Naive thymus-derived CD4-positive, alpha-beta T cell (primary cell): ENCODE results near the gene RERE. TPM values are rescaled to one million over a fixed set of nuclear protein-coding genes. Genes with fewer than 3 reads are reported as not detected.
"Not testable (repeated sequence)": the region's sequence is repeated elsewhere in the genome, so short reads cannot be mapped to it uniquely, and the experiment has no call there.

Source experiments
- ATAC-seq: fragments of 150-1000 bp; cut with Tn5 transposase; 2 replicates; pipeline ENCODE4 v1.10.0; 2021; ENCODE audit warnings: mild to moderate bottlenecking, moderate library complexity
- CTCF ChIA-PET: fragments of 350-600 bp; sonication (Branson Sonifier 250); formaldehyde crosslinking; loops from one replicate; lab custom pipeline; 2021; ENCODE audit warnings: antibody characterized with exemption; lab: Charles Lee
- POLR2A ChIA-PET: fragments of 350-600 bp; sonication (Branson Sonifier 250); formaldehyde crosslinking; loops from one replicate; lab custom pipeline; 2021; ENCODE audit warnings: antibody characterized with exemption, inconsistent platforms; lab: Charles Lee
- DNase-seq, 9 donors: peaks; one replicate each; pipeline versions ENCODE4 v3.0.0 to v3.0.0-alpha.2; 2020 to 2022; ENCODE audit warnings: mixed read lengths in 1 of 9
- H3K27ac ChIP-seq: one replicate; pipeline ENCODE4 v1.7.0; 2013; ENCODE audit warnings: mild to moderate bottlenecking, low read depth, low read length, moderate library complexity
- H3K27me3 ChIP-seq, 2 donors: one replicate each; pipeline ENCODE4 v1.7.0; 2013; ENCODE audit warnings: low read length in 2 of 2, mild to moderate bottlenecking in 2 of 2, moderate library complexity in 2 of 2; ENCODE audit not compliant: control insufficient read depth in 2 of 2, insufficient read depth in 2 of 2
- H3K36me3 ChIP-seq, 3 experiments: 1 replicate in 2 of 3; 2 replicates in 1 of 3; pipeline ENCODE4 v1.7.0; 2013; ENCODE audit warnings: low read length in 3 of 3, mild to moderate bottlenecking in 3 of 3, moderate library complexity in 1 of 3; ENCODE audit not compliant: insufficient read depth in 3 of 3, control insufficient read depth in 2 of 3
- H3K4me1 ChIP-seq, 2 donors: one replicate each; pipeline ENCODE4 v1.7.0; 2013; ENCODE audit warnings: low read length in 2 of 2, mild to moderate bottlenecking in 2 of 2, moderate library complexity in 1 of 2; ENCODE audit not compliant: control insufficient read depth in 2 of 2, insufficient read depth in 2 of 2
- H3K4me3 ChIP-seq: 2 replicates; pipeline ENCODE4 v1.7.0; 2013; ENCODE audit warnings: mild to moderate bottlenecking, low read length
- H3K9me3 ChIP-seq, 3 experiments: 1 replicate in 2 of 3; 2 replicates in 1 of 3; pipeline ENCODE4 v1.7.0; 2013; ENCODE audit warnings: low read length in 3 of 3; ENCODE audit not compliant: control insufficient read depth in 2 of 3
- H3K27ac Mint-ChIP-seq, 9 donors: one replicate each; pipeline ENCODE4 v1.8.0; 2020 to 2022; ENCODE audit warnings: mixed read lengths in 9 of 9, mild to moderate bottlenecking in 8 of 9, moderate library complexity in 5 of 9, inconsistent platforms in 2 of 9
- H3K27me3 Mint-ChIP-seq, 5 donors: one replicate each; pipeline ENCODE4 v1.8.0; 2021 to 2022; ENCODE audit warnings: mixed read lengths in 5 of 5, mild to moderate bottlenecking in 1 of 5
- H3K36me3 Mint-ChIP-seq, 5 donors: one replicate each; pipeline ENCODE4 v1.8.0; 2020 to 2022; ENCODE audit warnings: mixed read lengths in 5 of 5, mild to moderate bottlenecking in 3 of 5, inconsistent platforms in 1 of 5
- H3K4me1 Mint-ChIP-seq, 7 donors: one replicate each; pipeline ENCODE4 v1.8.0; 2020 to 2022; ENCODE audit warnings: mixed read lengths in 7 of 7, mild to moderate bottlenecking in 3 of 7, inconsistent platforms in 1 of 7
- H3K4me3 Mint-ChIP-seq, 10 donors: one replicate each; pipeline ENCODE4 v1.8.0; 2020 to 2022; ENCODE audit warnings: mild to moderate bottlenecking in 10 of 10, mixed read lengths in 10 of 10, moderate library complexity in 6 of 10, inconsistent platforms in 2 of 10
- H3K9me3 Mint-ChIP-seq, 11 donors: one replicate each; pipeline ENCODE4 v1.8.0; 2020 to 2022; ENCODE audit warnings: mixed read lengths in 11 of 11, mild to moderate bottlenecking in 4 of 11, inconsistent platforms in 1 of 11, moderate library complexity in 1 of 11
- intact Hi-C, 2 donors: fragments of 100-400 bp; cut with micrococcal nuclease; formaldehyde crosslinking; loops; one replicate each; pipeline ENCODE4 v1.15.1; 2023
- polyA plus RNA-seq, 2 donors: library from polyadenylated mRNA; unstranded; fragments of 300-500 nt; fragmentation: Illumina TruSeq; gene quantifications; one replicate each; pipeline ENCODE4 v1.2.3, GENCODE V29; 2021
- total RNA-seq, 6 experiments: library from RNA in 5 of 6; stranded (reverse) in 5 of 6; gene quantifications; 1 replicate in 5 of 6; 2 replicates in 1 of 6; pipeline ENCODE4 v1.2.3 and lab custom pipeline; 2021 to 2026

Gene RERE
- total and polyA plus RNA-seq, 7 experiments from 2014 or later = 7.3 to 114 (median 106) TPM

- Mint-ChIP-seq H3K4me1 (peaks cover 0 to 9% (median 0%) of the 10 kb centered on the region in 7 donors), H3K4me3 (no peak overlapping the region), H3K9me3 (peaks cover 3 to 28% (median 14%) of the 10 kb centered on the region in 11 donors), H3K27me3 (no peaks in the 10 kb centered on the region), H3K36me3 (peaks cover 5 to 50% (median 33%) of the 10 kb centered on the region in 5 donors), H3K27ac (no peak overlapping the region)
- Histone ChIP-seq H3K9me3 (peaks cover 0 to 8% (median 0%) of the 10 kb centered on the region in 3 experiments), H3K27me3 (no peaks in the 10 kb centered on the region), H3K4me3 (no peak overlapping the region), H3K36me3 (no peaks in the 10 kb centered on the region), H3K4me1 (no peaks in the 10 kb centered on the region), H3K27ac (no peak overlapping the region)
- DNase-seq (no peak), ATAC-seq (no peak)
- ChIA-PET POLR2A (no interaction called here), CTCF (interaction anchor here (1.0 kb wide), 1 partner anchor 11 kb away, joined by 4 read pairs; no protein-coding TSS in a partner anchor)
- intact Hi-C loops = no loop called here
These were observed 80.5 kb downstream of the RERE start for GRCh38 chr1:8736927-8737326.

DNA sequence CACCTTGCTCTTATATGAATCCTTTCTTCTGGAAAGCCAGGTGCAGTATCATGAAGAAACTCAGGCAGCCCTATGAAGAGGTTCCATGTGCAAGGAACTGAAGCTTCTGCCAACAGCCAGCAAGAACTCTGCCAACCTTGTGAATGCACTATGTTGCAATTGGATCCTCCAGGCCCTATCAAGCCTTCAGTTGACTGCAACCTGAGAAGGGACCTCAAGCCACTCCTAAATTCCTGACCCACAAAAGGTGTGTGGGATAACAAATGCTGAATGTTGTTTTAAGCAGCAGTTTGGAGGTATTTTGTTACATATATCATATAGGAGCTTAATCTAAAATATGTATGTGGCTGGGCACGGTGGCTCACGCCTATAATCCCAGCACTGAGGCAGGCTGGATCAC, 84.0 kb downstream of the RERE start:
- Histone ChIP-seq H3K36me3 (no peaks in the 10 kb centered on the region), H3K4me3 (no peak overlapping the region), H3K9me3 (peaks cover 0 to 3% (median 0%) of the 10 kb centered on the region in 3 experiments), H3K4me1 (no peaks in the 10 kb centered on the region), H3K27ac (no peak overlapping the region), H3K27me3 (no peaks in the 10 kb centered on the region)
- intact Hi-C loops = no loop called here
- ChIA-PET POLR2A (no interaction called here), CTCF (no interaction called here)
- no peaks in the 10 kb centered on the region for H3K27me3 Mint-ChIP-seq
- no peak overlapping the region for H3K4me3 Mint-ChIP-seq
- no peak overlapping the region for H3K27ac Mint-ChIP-seq
- H3K4me1 Mint-ChIP-seq = peaks cover 0 to 7% (median 0%) of the 10 kb centered on the region in 7 donors
- DNase-seq (no peak), ATAC-seq (no peak)
- H3K9me3 Mint-ChIP-seq = peaks cover 0 to 19% (median 8%) of the 10 kb centered on the region in 11 donors
- peaks cover 0 to 34% (median 25%) of the 10 kb centered on the region in 5 donors for H3K36me3 Mint-ChIP-seq

- Histone ChIP-seq H3K27ac (no peak overlapping the region), H3K4me3 (no peak overlapping the region), H3K4me1 (no peaks in the 10 kb centered on the region), H3K36me3 (no peaks in the 10 kb centered on the region), H3K9me3 (peaks cover 0 to 3% (median 0%) of the 10 kb centered on the region in 3 experiments), H3K27me3 (no peaks in the 10 kb centered on the region)
- POLR2A ChIA-PET = no interaction called here
- H3K4me1 Mint-ChIP-seq = peaks cover 0 to 15% (median 0%) of the 10 kb centered on the region in 7 donors
- H3K27me3 Mint-ChIP-seq = no peaks in the 10 kb centered on the region
- peaks cover 0 to 26% (median 21%) of the 10 kb centered on the region in 5 donors for H3K36me3 Mint-ChIP-seq
- intact Hi-C loops = no loop called here
- peaks cover 0 to 19% (median 8%) of the 10 kb centered on the region in 11 donors for H3K9me3 Mint-ChIP-seq
- DNase-seq = no peak
- no peak for ATAC-seq
- H3K27ac Mint-ChIP-seq = peak overlapping the region in 1 of 9 donors; percentile 64
- CTCF ChIA-PET = interaction anchor here (0.5 to 3.1 kb wide), 3 partner anchors 118 to 1768 kb away, joined by 4 to 14 read pairs (median 4); no protein-coding TSS in a partner anchor
- H3K4me3 Mint-ChIP-seq = no peak overlapping the region
These were observed 86.3 kb downstream of the RERE start for GRCh38 chr1:8731162-8731561.

DNA sequence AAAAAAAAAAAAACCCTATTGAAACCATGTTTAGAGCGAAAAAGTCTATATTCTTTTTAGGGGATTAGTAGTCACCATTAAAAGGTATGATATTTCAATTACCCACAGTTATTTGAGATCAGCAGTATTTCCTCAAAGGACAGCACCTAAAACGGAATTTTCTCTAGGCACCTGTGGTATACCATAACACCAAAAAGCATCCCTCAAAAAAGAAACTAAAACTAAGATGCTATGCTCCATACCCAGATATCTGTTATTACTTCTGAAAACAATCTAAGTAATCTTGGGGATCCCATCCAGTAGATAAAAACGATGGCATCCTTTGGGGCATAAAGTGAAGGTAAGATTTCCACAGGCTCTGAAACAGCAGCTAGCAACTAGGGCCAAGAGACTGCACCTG, 89.0 kb downstream of the RERE start:
- POLR2A ChIA-PET = interaction anchor here (0.6 kb wide), 1 partner anchor 771 kb away, joined by 3 read pairs; no protein-coding TSS in a partner anchor
- DNase-seq (no peak), ATAC-seq (no peak)
- no peaks in the 10 kb centered on the region for H3K36me3 ChIP-seq
- H3K27me3 ChIP-seq = no peaks in the 10 kb centered on the region
- H3K4me3 Mint-ChIP-seq = no peak overlapping the region
- CTCF ChIA-PET = interaction anchor here (0.7 to 4.4 kb wide), 4 partner anchors 84 to 714 kb away, joined by 3 to 52 read pairs (median 4); no protein-coding TSS in a partner anchor
- peaks cover 0 to 3% (median 0%) of the 10 kb centered on the region in 3 experiments for H3K9me3 ChIP-seq
- H3K4me1 Mint-ChIP-seq = peaks cover 0 to 20% (median 5%) of the 10 kb centered on the region in 7 donors
- peak overlapping the region in 1 of 9 donors; percentile 52 for H3K27ac Mint-ChIP-seq
- no peak overlapping the region for H3K4me3 ChIP-seq
- no peak overlapping the region for H3K27ac ChIP-seq
- peaks cover 0 to 19% (median 8%) of the 10 kb centered on the region in 11 donors for H3K9me3 Mint-ChIP-seq
- H3K27me3 Mint-ChIP-seq = no peaks in the 10 kb centered on the region
- intact Hi-C loops = loop anchor here (5.0 kb wide), 2 partner anchors 119 to 701 kb away; partner anchors contain the start of gene ERRFI1 (in 1 of the 2)
- H3K36me3 Mint-ChIP-seq = peaks cover 0 to 18% (median 16%) of the 10 kb centered on the region in 5 donors
- no peaks in the 10 kb centered on the region for H3K4me1 ChIP-seq

DNA sequence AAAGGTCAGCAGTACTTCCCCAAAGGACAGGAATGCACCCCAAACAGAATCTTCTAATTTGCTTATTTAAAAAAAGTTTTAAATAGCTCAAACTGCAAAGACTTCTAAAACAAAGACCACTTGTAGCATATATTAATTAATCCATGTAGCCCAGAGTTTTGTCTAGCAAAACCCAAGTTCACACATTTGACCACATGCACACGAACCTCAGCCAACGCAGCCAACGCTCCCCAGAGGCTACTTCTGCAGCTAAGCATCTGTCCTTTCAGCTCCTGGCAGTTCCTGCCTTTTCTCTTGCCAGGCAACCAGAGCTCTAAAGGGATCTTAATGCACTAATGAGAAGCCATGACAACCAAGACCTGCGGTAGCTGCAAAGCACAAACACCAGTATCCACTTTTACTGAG, 89.6 kb downstream of the RERE start:
- no peak for DNase-seq
- H3K4me1 ChIP-seq = no peaks in the 10 kb centered on the region
- peaks cover 0 to 18% (median 16%) of the 10 kb centered on the region in 5 donors for H3K36me3 Mint-ChIP-seq
- H3K9me3 Mint-ChIP-seq = peaks cover 0 to 19% (median 8%) of the 10 kb centered on the region in 11 donors
- ATAC-seq = no peak
- H3K27me3 Mint-ChIP-seq = no peaks in the 10 kb centered on the region
- peaks cover 5 to 24% (median 9%) of the 10 kb centered on the region in 7 donors for H3K4me1 Mint-ChIP-seq
- ChIA-PET POLR2A (interaction anchor here (0.6 kb wide), 1 partner anchor 770 kb away, joined by 3 read pairs; no protein-coding TSS in a partner anchor), CTCF (interaction anchor here (0.7 to 4.4 kb wide), 4 partner anchors 166 to 321 kb away, joined by 3 to 52 read pairs (median 4); no protein-coding TSS in a partner anchor)
- no peak overlapping the region for H3K4me3 Mint-ChIP-seq
- no peak overlapping the region for H3K27ac ChIP-seq
- intact Hi-C loops = loop anchor here (2.0 to 5.0 kb wide), 4 partner anchors 57 to 701 kb away; partner anchors contain the start of gene ERRFI1 (in 1 of the 2)
- H3K9me3 ChIP-seq = peaks cover 0 to 3% (median 0%) of the 10 kb centered on the region in 3 experiments
- no peak overlapping the region for H3K27ac Mint-ChIP-seq
- no peaks in the 10 kb centered on the region for H3K36me3 ChIP-seq
- H3K4me3 ChIP-seq = no peak overlapping the region
- H3K27me3 ChIP-seq = no peaks in the 10 kb centered on the region

- CTCF ChIA-PET = interaction anchor here (1.0 to 4.4 kb wide), 7 partner anchors 8 to 347 kb away, joined by 3 to 52 read pairs (median 6); no protein-coding TSS in a partner anchor
- H3K4me3 ChIP-seq, H3K27ac ChIP-seq, POLR2A ChIA-PET, DNase-seq, H3K27me3 ChIP-seq, H3K27me3 Mint-ChIP-seq, H3K4me1 ChIP-seq, H3K4me3 Mint-ChIP-seq, H3K27ac Mint-ChIP-seq, H3K36me3 ChIP-seq, H3K9me3 ChIP-seq, ATAC-seq: not testable (repeated sequence)
- peaks cover 8 to 27% (median 10%) of the 10 kb centered on the region in 7 donors for H3K4me1 Mint-ChIP-seq
- peaks cover 0 to 16% (median 15%) of the 10 kb centered on the region in 5 donors for H3K36me3 Mint-ChIP-seq
- peaks cover 0 to 18% (median 7%) of the 10 kb centered on the region in 11 donors for H3K9me3 Mint-ChIP-seq
- intact Hi-C loops = loop anchor here (2.0 to 5.0 kb wide), 4 partner anchors 57 to 700 kb away; partner anchors contain the start of gene ERRFI1 (in 1 of the 2)
These were observed 90.1 kb downstream of the RERE start for GRCh38 chr1:8727316-8727715.
